Measurements from ENCODE around the gene SH3BP1.

- TF ChIP-seq CTCF (IDR thresholded peaks at IDR 0.05) = no peak
- no peak for TF ChIP-seq EZH2phosphoT487 (IDR thresholded peaks at IDR 0.05)
- TF ChIP-seq EZH2 (IDR thresholded peaks at IDR 0.05) = no peak
Observed at GRCh38 chr22:37679670-37680069, 40.2 kb downstream of the SH3BP1 start.
